GM23338 (cell line): ENCODE measurements around the gene TGFBI. TPM values are rescaled to one million over a fixed set of nuclear protein-coding genes. Genes with fewer than 3 reads are reported as not detected.

Source experiments
- ATAC-seq: fragments of 200-7000 bp; cut with Tn5 transposase; 3 replicates; pipeline ENCODE4 v1.9.1; 2020
- DNase-seq: peaks from one replicate; pipeline ENCODE4 v3.0.0-alpha.2; 2015; ENCODE audit warnings: low spot score
- H2AFZ ChIP-seq: fragments of 200-600 bp; sonication (generic); 2 replicates; pipeline ENCODE4 v1.8.0; 2016; ENCODE audit warnings: antibody characterized with exemption, mild to moderate bottlenecking, moderate library complexity
- H3F3A ChIP-seq: fragments of 200-600 bp; sonication (generic); replicated peaks from 2 replicates; pipeline ENCODE4 v1.8.0; 2017; ENCODE audit warnings: antibody characterized with exemption, mixed run types, low read depth
- H3K27ac ChIP-seq: fragments of 200-600 bp; sonication (generic); 2 replicates; pipeline ENCODE4 v1.6.1; 2016; ENCODE audit warnings: low read depth
- H3K27me3 ChIP-seq: fragments of 200-600 bp; sonication (generic); 2 replicates; pipeline ENCODE4 v1.8.0; 2016; ENCODE audit warnings: mild to moderate bottlenecking, mixed run types, moderate library complexity; ENCODE audit not compliant: insufficient read depth
- H3K36me3 ChIP-seq: fragments of 200-600 bp; sonication (generic); 2 replicates; pipeline ENCODE4 v1.8.0; 2016; ENCODE audit warnings: mild to moderate bottlenecking; ENCODE audit not compliant: insufficient read depth
- H3K4me1 ChIP-seq: fragments of 200-600 bp; sonication (generic); 2 replicates; pipeline ENCODE4 v1.8.0; 2016; ENCODE audit warnings: mild to moderate bottlenecking, moderate library complexity; ENCODE audit not compliant: insufficient read depth
- H3K4me2 ChIP-seq: fragments of 200-600 bp; sonication (generic); 2 replicates; pipeline ENCODE4 v1.7.1; 2017; ENCODE audit warnings: mixed run types
- H3K4me3 ChIP-seq: fragments of 200-600 bp; sonication (generic); 2 replicates; pipeline ENCODE4 v1.6.1; 2016; ENCODE audit warnings: mixed run types
- H3K79me2 ChIP-seq: fragments of 200-600 bp; sonication (generic); replicated peaks from 2 replicates; pipeline ENCODE4 v1.8.0; 2017; ENCODE audit warnings: mild to moderate bottlenecking; ENCODE audit not compliant: insufficient read depth
- H3K9me2 ChIP-seq: fragments of 200-600 bp; sonication (generic); 2 replicates; pipeline ENCODE4 v1.8.0; 2017; ENCODE audit not compliant: insufficient read depth
- H4K20me1 ChIP-seq: fragments of 200-600 bp; sonication (generic); replicated peaks from 2 replicates; pipeline ENCODE4 v1.8.0; 2017; ENCODE audit warnings: mild to moderate bottlenecking; ENCODE audit not compliant: insufficient read depth
- H3K27ac Mint-ChIP-seq: 2 replicates; pipeline ENCODE4 v1.8.0; 2020; ENCODE audit warnings: inconsistent platforms, mild to moderate bottlenecking, moderate library complexity, mixed read lengths
- H3K27me3 Mint-ChIP-seq: 3 replicates; pipeline ENCODE4 v1.8.0; 2022; ENCODE audit warnings: low read depth, mild to moderate bottlenecking, moderate library complexity, mixed read lengths, inconsistent platforms; ENCODE audit not compliant: insufficient read depth, poor library complexity
- H3K36me3 Mint-ChIP-seq: 3 replicates; pipeline ENCODE4 v1.8.0; 2021; ENCODE audit warnings: low read depth, mild to moderate bottlenecking, inconsistent platforms, moderate library complexity, mixed read lengths
- H3K4me1 Mint-ChIP-seq: 3 replicates; pipeline ENCODE4 v1.8.0; 2020; ENCODE audit warnings: mild to moderate bottlenecking, inconsistent platforms, mixed read lengths
- H3K4me3 Mint-ChIP-seq: 3 replicates; pipeline ENCODE4 v1.8.0; 2021; ENCODE audit warnings: moderate library complexity, mild to moderate bottlenecking, inconsistent platforms, mixed read lengths
- H3K9me3 Mint-ChIP-seq: 3 replicates; pipeline ENCODE4 v1.8.0; 2020; ENCODE audit warnings: moderate library complexity, mild to moderate bottlenecking, inconsistent platforms, mixed read lengths
- EZH2 ChIP-seq: fragments of 200-600 bp; sonication (generic); IDR thresholded peaks from one replicate; pipeline ENCODE4 v1.8.0; 2017; ENCODE audit warnings: antibody characterized with exemption, mild to moderate bottlenecking, low read depth; ENCODE audit not compliant: unreplicated experiment
- EZH2phosphoT487 ChIP-seq: fragments of 200-600 bp; sonication (generic); IDR thresholded peaks from one replicate; pipeline ENCODE4 v1.8.1; 2018; ENCODE audit warnings: antibody characterized with exemption; ENCODE audit not compliant: unreplicated experiment
- JUNB ChIP-seq: IDR thresholded peaks from one replicate; pipeline ENCODE4 v1.6.1; 2016; ENCODE audit warnings: antibody characterized with exemption; ENCODE audit not compliant: unreplicated experiment
- NANOG ChIP-seq: IDR thresholded peaks from 2 replicates; pipeline ENCODE4 v1.6.1; 2016; ENCODE audit warnings: antibody characterized with exemption, borderline replicate concordance
- STAT1 ChIP-seq: IDR thresholded peaks from one replicate; pipeline ENCODE4 v1.6.1; 2016; ENCODE audit warnings: antibody characterized with exemption; ENCODE audit not compliant: unreplicated experiment
- ZNF114 ChIP-seq: fragments of 250-450 bp; sonication (Bioruptor Pico); IDR thresholded peaks from 2 replicates; pipeline ENCODE4 v1.5.0; 2020; ENCODE audit warnings: mild to moderate bottlenecking, moderate library complexity
- ZNF331 ChIP-seq: fragments of 250-450 bp; sonication (Bioruptor Pico); IDR thresholded peaks from 2 replicates; pipeline ENCODE4 v1.5.0; 2020; ENCODE audit warnings: low read depth, mild to moderate bottlenecking, moderate library complexity
- polyA plus RNA-seq: library from polyadenylated mRNA; unstranded; fragments of >200 nt; fragmentation: Nextera tagmentation; extraction: Ambion mirVana; gene quantifications from 2 replicates; pipeline ENCODE4 v1.2.1, GENCODE V29; 2016
- total RNA-seq: library from RNA; depleted of rRNA; stranded (reverse); fragments of >200 nt; shearing (Covaris generic); gene quantifications from 2 replicates; pipeline ENCODE4 v1.2.3, GENCODE V29; 2014
- TF ChIP-seq, protein P1 (sequence below), 2 experiments: fragments of 200-600 bp in 1 of 2; sonication (generic) in 1 of 2; conservative IDR thresholded peaks; 2 replicates each; pipeline versions ENCODE4 v1.5.1 to v1.6.1; 2016 to 2017; ENCODE audit warnings: antibody characterized with exemption in 2 of 2, low read depth in 2 of 2, mild to moderate bottlenecking in 2 of 2, moderate library complexity in 1 of 2
- TF ChIP-seq, protein P2 (sequence below): IDR thresholded peaks from 2 replicates; pipeline ENCODE4 v1.6.1; 2016; ENCODE audit warnings: antibody characterized with exemption

The TGFBI gene
- total and polyA plus RNA-seq, 2 experiments from 2014 or later: 8.9 to 9.4 TPM

DNA sequence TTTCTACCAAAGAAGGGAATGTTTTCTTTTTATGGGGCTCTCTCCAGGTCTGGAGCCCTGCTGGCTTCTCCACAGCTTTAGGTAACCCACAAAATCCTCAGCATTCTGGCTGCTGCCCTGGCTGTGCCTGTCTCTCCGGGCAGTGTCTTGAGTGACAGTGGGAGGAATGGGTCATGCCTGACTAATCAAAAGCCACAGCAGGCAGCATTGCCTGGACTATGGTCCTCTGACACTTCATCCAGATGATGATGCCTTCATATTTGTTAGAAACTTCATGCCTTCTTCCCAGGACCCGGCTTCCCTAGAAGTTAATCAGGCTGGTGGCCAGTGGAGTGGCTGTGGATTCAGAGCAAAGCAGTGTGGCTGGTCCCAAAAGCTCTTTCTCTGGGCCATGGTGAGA lies 32.2 kb upstream of the TGFBI start (continued):
- TF ChIP-seq, protein P1, sequence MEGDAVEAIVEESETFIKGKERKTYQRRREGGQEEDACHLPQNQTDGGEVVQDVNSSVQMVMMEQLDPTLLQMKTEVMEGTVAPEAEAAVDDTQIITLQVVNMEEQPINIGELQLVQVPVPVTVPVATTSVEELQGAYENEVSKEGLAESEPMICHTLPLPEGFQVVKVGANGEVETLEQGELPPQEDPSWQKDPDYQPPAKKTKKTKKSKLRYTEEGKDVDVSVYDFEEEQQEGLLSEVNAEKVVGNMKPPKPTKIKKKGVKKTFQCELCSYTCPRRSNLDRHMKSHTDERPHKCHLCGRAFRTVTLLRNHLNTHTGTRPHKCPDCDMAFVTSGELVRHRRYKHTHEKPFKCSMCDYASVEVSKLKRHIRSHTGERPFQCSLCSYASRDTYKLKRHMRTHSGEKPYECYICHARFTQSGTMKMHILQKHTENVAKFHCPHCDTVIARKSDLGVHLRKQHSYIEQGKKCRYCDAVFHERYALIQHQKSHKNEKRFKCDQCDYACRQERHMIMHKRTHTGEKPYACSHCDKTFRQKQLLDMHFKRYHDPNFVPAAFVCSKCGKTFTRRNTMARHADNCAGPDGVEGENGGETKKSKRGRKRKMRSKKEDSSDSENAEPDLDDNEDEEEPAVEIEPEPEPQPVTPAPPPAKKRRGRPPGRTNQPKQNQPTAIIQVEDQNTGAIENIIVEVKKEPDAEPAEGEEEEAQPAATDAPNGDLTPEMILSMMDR (conservative IDR thresholded peaks at IDR 0.05; ENCODE audit: low read depth in 2 of 2): no peak
- no peak for TF ChIP-seq NANOG
- TF ChIP-seq ZNF331 (CRISPR knock-in tag): no peak
- TF ChIP-seq ZNF114 (CRISPR knock-in tag): no peak
- no peak for TF ChIP-seq EZH2
- TF ChIP-seq, protein P2, sequence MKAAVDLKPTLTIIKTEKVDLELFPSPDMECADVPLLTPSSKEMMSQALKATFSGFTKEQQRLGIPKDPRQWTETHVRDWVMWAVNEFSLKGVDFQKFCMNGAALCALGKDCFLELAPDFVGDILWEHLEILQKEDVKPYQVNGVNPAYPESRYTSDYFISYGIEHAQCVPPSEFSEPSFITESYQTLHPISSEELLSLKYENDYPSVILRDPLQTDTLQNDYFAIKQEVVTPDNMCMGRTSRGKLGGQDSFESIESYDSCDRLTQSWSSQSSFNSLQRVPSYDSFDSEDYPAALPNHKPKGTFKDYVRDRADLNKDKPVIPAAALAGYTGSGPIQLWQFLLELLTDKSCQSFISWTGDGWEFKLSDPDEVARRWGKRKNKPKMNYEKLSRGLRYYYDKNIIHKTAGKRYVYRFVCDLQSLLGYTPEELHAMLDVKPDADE: no peak
- TF ChIP-seq STAT1: no peak
- TF ChIP-seq JUNB: no peak
- no peak for TF ChIP-seq EZH2phosphoT487

DNA sequence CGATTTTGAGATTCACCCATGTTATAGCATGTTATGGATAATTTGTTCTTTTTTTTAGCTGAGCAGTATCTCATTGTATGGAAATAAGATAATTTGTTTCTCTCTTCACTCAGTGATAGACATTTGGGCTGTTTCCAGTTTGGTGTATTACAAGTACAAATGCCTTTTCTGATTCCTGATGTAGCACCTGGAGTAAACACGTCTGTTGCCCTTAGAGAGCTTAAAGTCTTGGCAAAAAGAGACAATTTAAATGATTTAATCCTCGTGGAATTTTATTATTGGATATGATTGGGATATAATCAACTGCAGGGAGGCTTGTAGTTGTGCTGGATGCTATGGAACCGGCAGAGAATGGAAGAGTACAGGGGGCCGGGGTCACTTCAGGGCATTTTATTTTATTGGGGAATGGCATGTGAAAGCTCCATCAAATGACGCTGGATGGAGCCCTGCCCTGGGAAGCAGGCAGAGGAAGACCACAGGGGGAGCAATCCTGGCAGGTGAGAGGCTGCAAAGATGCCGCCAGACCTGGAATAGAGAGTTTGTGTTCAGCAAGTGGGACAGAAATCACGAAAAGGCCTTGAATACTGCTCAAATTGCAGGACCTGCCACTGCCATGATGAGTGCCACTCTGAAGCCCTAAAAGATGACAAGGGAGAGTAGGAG lies 31.0 kb upstream of the TGFBI start:
- no peaks in the 10 kb centered on the region for H4K20me1 ChIP-seq

More for the DNA sequence above, 31.0 kb upstream of the TGFBI start:
- Mint-ChIP-seq H3K27me3 (peaks cover 1% of the 10 kb centered on the region), H3K36me3 (no peaks in the 10 kb centered on the region), H3K27ac (no peak overlapping the region), H3K4me3 (no peak overlapping the region), H3K4me1 (no peaks in the 10 kb centered on the region), H3K9me3 (no peaks in the 10 kb centered on the region; the same call in 2 of the 3 replicates)
- H3K4me1 ChIP-seq: no peaks in the 10 kb centered on the region
- ATAC-seq: peak; percentile 94
- peak; percentile 65 for DNase-seq
- no peaks in the 10 kb centered on the region for H3K27me3 ChIP-seq
- no peaks in the 10 kb centered on the region for H3F3A ChIP-seq
- H3K79me2 ChIP-seq: no peaks in the 10 kb centered on the region
- H3K36me3 ChIP-seq: no peaks in the 10 kb centered on the region
- no peak overlapping the region for H3K4me2 ChIP-seq
- H2AFZ ChIP-seq: peak overlapping the region; percentile 58
- no peak overlapping the region for H3K27ac ChIP-seq
- no peak for TF ChIP-seq ZNF331 (CRISPR knock-in tag)
- TF ChIP-seq, protein P1 (conservative IDR thresholded peaks at IDR 0.05; ENCODE audit: low read depth in 2 of 2): peak; percentile 32 to 51
- H3K4me3 ChIP-seq: no peak overlapping the region
- H3K9me2 ChIP-seq: no peaks in the 10 kb centered on the region
